Mesothelial cell of epicardium (in vitro differentiated cells): ENCODE results near the gene POU2F1. TPM values are rescaled to one million over a fixed set of nuclear protein-coding genes. Genes with fewer than 3 reads are reported as not detected.

Experiments
- DNase-seq, 2 experiments: peaks; one replicate each; pipeline ENCODE4 v3.0.0; 2021; ENCODE audit warnings: low spot score in 2 of 2; ENCODE audit not compliant: unreplicated experiment in 2 of 2
- H3K27ac Mint-ChIP-seq: 2 replicates; pipeline ENCODE4 v1.8.0; 2021; ENCODE audit warnings: mixed read lengths
- H3K27me3 Mint-ChIP-seq: 2 replicates; pipeline ENCODE4 v1.8.0; 2021; ENCODE audit warnings: low read depth, mixed read lengths
- H3K36me3 Mint-ChIP-seq: 2 replicates; pipeline ENCODE4 v1.8.0; 2021; ENCODE audit warnings: mixed read lengths
- H3K4me1 Mint-ChIP-seq: 2 replicates; pipeline ENCODE4 v1.8.0; 2021; ENCODE audit warnings: mixed read lengths
- H3K4me3 Mint-ChIP-seq: 2 replicates; pipeline ENCODE4 v1.8.0; 2021; ENCODE audit warnings: mild to moderate bottlenecking, moderate library complexity, mixed read lengths
- H3K9me3 Mint-ChIP-seq: 2 replicates; pipeline ENCODE4 v1.8.0; 2021; ENCODE audit warnings: mixed read lengths
- CTCF ChIP-seq: fragments of 200-600 bp; sonication (generic); IDR thresholded peaks from one replicate; pipeline ENCODE4 v1.5.0; 2021; ENCODE audit warnings: antibody characterized with exemption; ENCODE audit not compliant: unreplicated experiment
- total RNA-seq: library from RNA; stranded (reverse); gene quantifications from 3 replicates; pipeline ENCODE4 v1.2.1, GENCODE V29; 2021

The POU2F1 gene
- total RNA-seq, 1 donor from 2014 or later = 32.8 TPM

- H3K36me3 Mint-ChIP-seq = peaks cover 42% of the 10 kb centered on the region
- H3K27me3 Mint-ChIP-seq = no peaks in the 10 kb centered on the region
- no peak overlapping the region for H3K27ac Mint-ChIP-seq
- no peaks in the 10 kb centered on the region for H3K4me1 Mint-ChIP-seq
- TF ChIP-seq CTCF = no peak
- H3K9me3 Mint-ChIP-seq = no peaks in the 10 kb centered on the region
- H3K4me3 Mint-ChIP-seq = no peak overlapping the region
- DNase-seq = no peak
These were observed 192.2 kb downstream of the POU2F1 start for GRCh38 chr1:167412920-167413319.

GRCh38 chr1:167413328-167413727 is 192.6 kb downstream of the POU2F1 start:
- H3K36me3 Mint-ChIP-seq = peaks cover 38% of the 10 kb centered on the region
- no peak overlapping the region for H3K27ac Mint-ChIP-seq
- TF ChIP-seq CTCF = no peak
- no peak for DNase-seq
- H3K4me3 Mint-ChIP-seq = no peak overlapping the region
- H3K9me3 Mint-ChIP-seq = no peaks in the 10 kb centered on the region
- no peaks in the 10 kb centered on the region for H3K27me3 Mint-ChIP-seq
- no peaks in the 10 kb centered on the region for H3K4me1 Mint-ChIP-seq

GRCh38 chr1:167416506-167416905 is 195.8 kb downstream of the POU2F1 start:
- no peak for TF ChIP-seq CTCF
- no peak for DNase-seq
- no peak overlapping the region for H3K27ac Mint-ChIP-seq
- no peaks in the 10 kb centered on the region for H3K9me3 Mint-ChIP-seq
- no peak overlapping the region for H3K4me3 Mint-ChIP-seq
- no peaks in the 10 kb centered on the region for H3K27me3 Mint-ChIP-seq
- H3K36me3 Mint-ChIP-seq = peaks cover 30% of the 10 kb centered on the region
- H3K4me1 Mint-ChIP-seq = no peaks in the 10 kb centered on the region

GRCh38 chr1:167418391-167418790 is 197.7 kb downstream of the POU2F1 start:
- TF ChIP-seq CTCF = no peak
- H3K36me3 Mint-ChIP-seq = peaks cover 15% of the 10 kb centered on the region
- no peaks in the 10 kb centered on the region for H3K4me1 Mint-ChIP-seq
- H3K4me3 Mint-ChIP-seq = no peak overlapping the region
- no peak overlapping the region for H3K27ac Mint-ChIP-seq
- DNase-seq = no peak
- no peaks in the 10 kb centered on the region for H3K9me3 Mint-ChIP-seq
- H3K27me3 Mint-ChIP-seq = no peaks in the 10 kb centered on the region

- no peak for TF ChIP-seq CTCF
- Mint-ChIP-seq H3K27me3 (no peaks in the 10 kb centered on the region), H3K36me3 (peaks cover 13% of the 10 kb centered on the region), H3K27ac (no peak overlapping the region), H3K4me1 (no peaks in the 10 kb centered on the region), H3K9me3 (no peaks in the 10 kb centered on the region), H3K4me3 (no peak overlapping the region)
- no peak for DNase-seq
These were observed 198.6 kb downstream of the POU2F1 start for GRCh38 chr1:167419245-167419644.

GRCh38 chr1:167420510-167420909 is 199.8 kb downstream of the POU2F1 start:
- TF ChIP-seq CTCF = no peak
- no peaks in the 10 kb centered on the region for H3K27me3 Mint-ChIP-seq
- no peaks in the 10 kb centered on the region for H3K4me1 Mint-ChIP-seq
- H3K27ac Mint-ChIP-seq = no peak overlapping the region
- H3K36me3 Mint-ChIP-seq = peaks cover 9% of the 10 kb centered on the region
- no peak for DNase-seq
- no peak overlapping the region for H3K4me3 Mint-ChIP-seq
- no peaks in the 10 kb centered on the region for H3K9me3 Mint-ChIP-seq
